Measurements from ENCODE around the gene HCFC1.

HCFC1 gene

DNA sequence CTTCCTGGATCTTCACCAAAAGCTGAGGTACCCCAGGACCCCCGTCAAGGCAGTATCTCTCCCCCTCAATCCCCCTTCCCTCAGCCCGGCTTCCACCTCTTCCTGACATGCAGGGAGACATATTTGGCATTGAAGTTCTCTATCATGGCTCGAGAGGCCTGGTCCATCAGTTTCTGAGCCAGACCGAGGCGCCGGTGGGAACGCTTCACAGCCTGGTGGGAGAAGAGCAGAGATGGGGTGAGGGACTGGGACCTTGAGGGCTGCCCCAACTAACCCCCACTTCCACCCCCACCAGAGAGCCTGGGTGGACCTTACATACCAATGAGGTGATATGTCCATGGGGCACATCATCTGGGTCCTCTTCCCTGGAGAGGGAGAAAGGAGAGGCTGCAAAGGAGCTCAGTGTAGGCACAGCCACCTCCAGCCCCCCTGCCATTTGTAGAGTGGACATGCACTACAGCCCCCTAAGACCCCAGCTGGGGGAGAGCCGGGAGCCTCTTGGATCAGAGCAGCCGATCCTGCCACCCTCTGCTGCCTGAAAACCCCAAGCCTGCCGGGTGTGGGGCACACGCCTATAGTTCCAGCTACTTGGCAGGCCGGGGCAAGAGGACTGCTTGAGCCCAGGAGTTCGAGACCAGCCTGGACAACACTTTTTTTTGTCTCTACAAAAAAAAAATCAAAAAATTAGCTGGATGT lies 39.2 kb downstream of the HCFC1 start:
- TF ChIP-seq, protein P1, sequence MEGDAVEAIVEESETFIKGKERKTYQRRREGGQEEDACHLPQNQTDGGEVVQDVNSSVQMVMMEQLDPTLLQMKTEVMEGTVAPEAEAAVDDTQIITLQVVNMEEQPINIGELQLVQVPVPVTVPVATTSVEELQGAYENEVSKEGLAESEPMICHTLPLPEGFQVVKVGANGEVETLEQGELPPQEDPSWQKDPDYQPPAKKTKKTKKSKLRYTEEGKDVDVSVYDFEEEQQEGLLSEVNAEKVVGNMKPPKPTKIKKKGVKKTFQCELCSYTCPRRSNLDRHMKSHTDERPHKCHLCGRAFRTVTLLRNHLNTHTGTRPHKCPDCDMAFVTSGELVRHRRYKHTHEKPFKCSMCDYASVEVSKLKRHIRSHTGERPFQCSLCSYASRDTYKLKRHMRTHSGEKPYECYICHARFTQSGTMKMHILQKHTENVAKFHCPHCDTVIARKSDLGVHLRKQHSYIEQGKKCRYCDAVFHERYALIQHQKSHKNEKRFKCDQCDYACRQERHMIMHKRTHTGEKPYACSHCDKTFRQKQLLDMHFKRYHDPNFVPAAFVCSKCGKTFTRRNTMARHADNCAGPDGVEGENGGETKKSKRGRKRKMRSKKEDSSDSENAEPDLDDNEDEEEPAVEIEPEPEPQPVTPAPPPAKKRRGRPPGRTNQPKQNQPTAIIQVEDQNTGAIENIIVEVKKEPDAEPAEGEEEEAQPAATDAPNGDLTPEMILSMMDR (IDR thresholded peaks at IDR 0.05; ENCODE audit: low read depth, low read length): no peak
- DNase-seq (ENCODE audit: extremely low read depth, low read depth): no peak

DNA sequence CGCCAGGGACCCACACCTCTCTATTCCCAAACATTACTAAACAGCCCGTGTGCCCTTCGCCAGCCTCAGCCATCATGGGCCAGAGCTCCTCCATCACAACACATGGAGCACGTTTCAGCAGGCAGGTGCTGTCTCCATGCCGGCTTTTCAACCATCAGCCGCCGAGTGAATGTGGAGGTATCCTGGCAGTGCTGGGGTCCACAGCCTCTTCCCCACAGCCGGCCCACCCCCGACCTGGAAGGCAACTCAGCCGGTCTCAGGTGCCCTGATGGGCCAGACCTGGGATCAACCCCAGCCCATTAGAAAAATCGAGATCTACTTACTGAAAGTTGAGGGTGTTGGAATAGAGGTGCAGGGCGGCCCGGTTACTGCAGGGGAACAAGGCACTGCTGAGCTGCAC lies 39.9 kb downstream of the HCFC1 start:
- TF ChIP-seq, protein P1 (IDR thresholded peaks at IDR 0.05; ENCODE audit: low read depth, low read length): no peak

DNA sequence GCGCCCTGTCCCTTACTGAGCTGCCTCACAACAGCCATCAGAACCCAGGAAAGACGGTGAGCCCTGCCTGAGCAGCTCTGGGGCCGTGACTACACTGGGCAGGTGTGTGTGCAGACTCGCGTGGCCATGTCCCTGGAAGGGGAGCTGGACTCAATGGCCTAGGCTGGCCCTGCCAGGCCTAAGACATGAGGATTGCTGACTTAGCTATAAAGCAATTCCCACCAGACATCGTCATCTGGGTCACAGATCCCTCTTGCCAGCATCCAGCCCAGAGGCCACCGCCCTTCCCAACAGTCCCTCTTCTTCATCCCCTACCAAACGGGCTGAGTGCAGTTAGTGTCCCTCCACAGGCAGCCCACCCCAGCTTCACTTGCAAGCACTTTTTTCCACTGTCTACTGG lies 40.5 kb downstream of the HCFC1 start:
- no peak for DNase-seq (ENCODE audit: extremely low read depth, low read depth)
- TF ChIP-seq, protein P1 (IDR thresholded peaks at IDR 0.05; ENCODE audit: low read depth, low read length): no peak

More for the DNA sequence above, 39.9 kb downstream of the HCFC1 start:
- no peak for DNase-seq (ENCODE audit: extremely low read depth, low read depth)

DNA sequence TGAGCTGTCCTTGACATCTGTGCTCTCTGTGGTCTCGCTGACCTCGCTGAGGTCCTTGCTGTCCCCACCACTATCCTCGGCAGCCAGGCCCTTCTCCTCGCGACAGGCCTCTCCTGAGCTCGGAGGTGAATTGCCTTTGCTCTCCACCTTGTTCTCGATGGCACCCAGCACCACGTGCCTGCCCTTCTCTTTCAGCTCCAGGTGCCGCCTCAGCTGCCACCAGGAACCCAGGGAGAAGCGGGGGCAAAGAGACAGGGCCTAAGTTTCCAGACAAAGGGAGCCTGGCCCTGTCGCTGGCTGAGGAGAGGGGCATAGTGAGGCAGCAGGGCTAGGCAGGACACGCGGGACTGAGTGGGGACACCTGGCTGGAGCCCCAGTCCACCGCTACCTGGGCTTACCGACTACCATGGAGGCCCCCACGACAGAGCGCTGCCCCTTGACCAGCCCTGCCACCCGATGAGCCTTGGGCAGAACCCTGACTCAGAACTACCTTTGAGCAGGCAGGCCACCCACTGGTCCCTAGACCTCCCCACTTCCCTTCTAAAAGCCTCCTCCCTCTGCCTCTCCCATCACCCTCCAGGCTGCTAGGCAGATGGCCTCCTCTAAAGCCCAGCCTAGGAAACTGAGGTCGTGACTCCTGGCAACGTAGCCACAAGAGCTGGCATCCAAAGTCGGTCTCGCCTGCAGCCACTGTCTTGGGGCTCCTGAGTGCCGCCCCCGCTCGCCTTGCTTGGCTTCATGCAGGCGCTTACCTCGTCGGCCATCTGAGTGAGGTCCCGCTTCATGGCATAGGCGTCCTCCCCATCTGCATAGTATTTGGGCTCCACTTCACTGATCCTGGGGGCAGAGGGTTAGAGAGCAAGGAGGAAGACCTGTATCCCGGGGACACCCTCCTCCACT lies 41.4 kb downstream of the HCFC1 start:
- TF ChIP-seq, protein P1 (IDR thresholded peaks at IDR 0.05; ENCODE audit: low read depth, low read length): no peak
- DNase-seq (ENCODE audit: extremely low read depth, low read depth): no peak

DNA sequence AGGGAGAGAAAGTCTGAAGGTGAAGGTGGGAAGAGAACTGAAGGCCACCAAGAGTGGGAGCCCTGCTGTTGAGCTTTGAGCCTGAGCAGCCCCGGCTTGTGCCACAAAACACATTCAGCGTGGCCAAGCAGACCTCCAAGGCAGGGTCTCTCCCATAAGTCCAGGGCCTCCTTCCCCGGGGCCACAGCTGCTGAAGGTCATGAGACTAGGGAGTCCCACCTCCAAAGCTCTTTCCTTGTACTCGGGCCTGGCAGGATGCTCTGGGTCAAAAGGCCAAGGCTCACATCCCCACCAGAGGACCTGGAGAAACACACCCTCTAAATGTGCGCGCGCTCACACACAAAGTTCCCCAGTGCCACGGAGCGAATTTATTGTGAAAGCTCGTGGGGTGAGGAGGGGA lies 42.0 kb downstream of the HCFC1 start:
- TF ChIP-seq, protein P1 (IDR thresholded peaks at IDR 0.05; ENCODE audit: low read depth, low read length): no peak

DNA sequence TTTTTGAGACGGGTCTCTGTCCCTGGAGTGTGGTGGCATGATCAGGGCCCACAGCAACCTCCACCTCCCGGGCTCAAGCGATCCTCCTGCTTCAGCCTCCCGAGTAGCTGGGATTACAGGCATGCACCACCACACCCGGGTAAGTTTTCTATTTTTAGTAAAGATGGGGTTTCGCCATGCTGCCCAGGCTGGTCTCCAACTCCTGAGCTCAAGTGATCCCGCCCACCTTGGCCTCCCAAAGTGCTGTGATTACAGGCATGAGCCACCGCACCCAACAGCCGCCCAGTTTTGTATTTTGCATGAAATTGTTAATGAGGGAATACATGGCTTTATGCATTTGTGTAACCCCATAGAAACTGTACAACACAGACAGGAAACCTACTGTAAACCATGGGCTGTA lies 42.8 kb downstream of the HCFC1 start:
- DNase-seq (ENCODE audit: extremely low read depth, low read depth): no peak
- TF ChIP-seq, protein P1 (IDR thresholded peaks at IDR 0.05; ENCODE audit: low read depth, low read length): no peak

More for the DNA sequence above, 42.0 kb downstream of the HCFC1 start:
- no peak for DNase-seq (ENCODE audit: extremely low read depth, low read depth)

Data from AG09319 (cell line).